Calu3 (cell line): ENCODE results near the gene SGCD. TPM values are rescaled to one million over a fixed set of nuclear protein-coding genes. Genes with fewer than 3 reads are reported as not detected.

Experiments
- BruUV-seq: library from RNA; stranded (reverse); fragments of 400-500 nt; replicated peaks from 2 replicates; lab custom pipeline; 2021; lab: Mats Ljungman, UMichigan
- CTCF ChIA-PET: fragments of 300-600 bp; sonication (Branson Sonifier 250); formaldehyde crosslinking; loops from one replicate; lab custom pipeline; 2022; ENCODE audit warnings: antibody characterized with exemption; lab: Charles Lee
- DNase-seq: peaks from one replicate; pipeline ENCODE4 v3.0.0; 2022
- H3K27ac Mint-ChIP-seq: one replicate; pipeline ENCODE4 v1.8.0; 2022; ENCODE audit warnings: mixed read lengths; ENCODE audit not compliant: unreplicated experiment
- H3K27me3 Mint-ChIP-seq: one replicate; pipeline ENCODE4 v1.8.0; 2022; ENCODE audit warnings: mixed read lengths; ENCODE audit not compliant: unreplicated experiment
- H3K36me3 Mint-ChIP-seq: one replicate; pipeline ENCODE4 v1.8.0; 2022; ENCODE audit warnings: mild to moderate bottlenecking, moderate library complexity, mixed read lengths; ENCODE audit not compliant: insufficient read depth, unreplicated experiment
- H3K4me1 Mint-ChIP-seq: one replicate; pipeline ENCODE4 v1.8.0; 2022; ENCODE audit warnings: mild to moderate bottlenecking, low read depth, mixed read lengths; ENCODE audit not compliant: unreplicated experiment
- H3K4me3 Mint-ChIP-seq: one replicate; pipeline ENCODE4 v1.8.0; 2022; ENCODE audit warnings: mild to moderate bottlenecking, low read depth, moderate library complexity, mixed read lengths; ENCODE audit not compliant: unreplicated experiment
- H3K9me3 Mint-ChIP-seq: one replicate; pipeline ENCODE4 v1.8.0; 2022; ENCODE audit warnings: low read depth, mixed read lengths; ENCODE audit not compliant: unreplicated experiment
- intact Hi-C: fragments of 100-400 bp; cut with micrococcal nuclease; formaldehyde crosslinking; loops from one replicate; pipeline ENCODE4 v1.10.0; 2022; ENCODE audit not compliant: unreplicated experiment
- total RNA-seq: library from RNA; stranded (reverse); gene quantifications from 2 replicates; pipeline ENCODE4 v1.2.3, GENCODE V29; 2022
- TF ChIP-seq, protein P1 (sequence below): fragments of 200-600 bp; IDR thresholded peaks from one replicate; pipeline ENCODE4 v1.8.0; 2022; ENCODE audit warnings: antibody characterized with exemption; ENCODE audit not compliant: unreplicated experiment

SGCD gene
- total RNA-seq, 1 experiment from 2014 or later = not detected

DNA sequence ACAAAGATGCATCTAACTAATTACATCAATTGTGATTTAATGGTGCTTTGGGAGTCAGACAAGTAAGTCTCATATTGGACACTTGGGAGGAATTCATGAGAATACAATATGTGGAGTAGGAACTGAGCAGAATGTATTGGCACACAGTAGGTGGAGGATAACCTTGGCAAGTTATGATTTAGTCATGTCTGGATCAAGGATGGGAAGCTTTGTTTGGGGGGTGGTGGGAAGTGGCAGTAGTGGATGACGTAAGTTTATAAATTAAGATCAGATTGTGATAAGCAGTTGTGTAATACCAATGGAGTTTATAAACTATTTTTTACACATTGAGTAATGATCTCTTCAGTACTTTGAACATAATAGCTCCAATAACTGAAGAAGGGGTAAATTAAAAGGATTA, 67.0 kb downstream of the SGCD start:
- Mint-ChIP-seq H3K36me3 (no peaks in the 10 kb centered on the region), H3K4me1 (no peaks in the 10 kb centered on the region), H3K27ac (no peak overlapping the region), H3K9me3 (peaks cover 3% of the 10 kb centered on the region), H3K4me3 (no peak overlapping the region), H3K27me3 (peaks cover 17% of the 10 kb centered on the region)
- no peak for DNase-seq
- TF ChIP-seq, protein P1, sequence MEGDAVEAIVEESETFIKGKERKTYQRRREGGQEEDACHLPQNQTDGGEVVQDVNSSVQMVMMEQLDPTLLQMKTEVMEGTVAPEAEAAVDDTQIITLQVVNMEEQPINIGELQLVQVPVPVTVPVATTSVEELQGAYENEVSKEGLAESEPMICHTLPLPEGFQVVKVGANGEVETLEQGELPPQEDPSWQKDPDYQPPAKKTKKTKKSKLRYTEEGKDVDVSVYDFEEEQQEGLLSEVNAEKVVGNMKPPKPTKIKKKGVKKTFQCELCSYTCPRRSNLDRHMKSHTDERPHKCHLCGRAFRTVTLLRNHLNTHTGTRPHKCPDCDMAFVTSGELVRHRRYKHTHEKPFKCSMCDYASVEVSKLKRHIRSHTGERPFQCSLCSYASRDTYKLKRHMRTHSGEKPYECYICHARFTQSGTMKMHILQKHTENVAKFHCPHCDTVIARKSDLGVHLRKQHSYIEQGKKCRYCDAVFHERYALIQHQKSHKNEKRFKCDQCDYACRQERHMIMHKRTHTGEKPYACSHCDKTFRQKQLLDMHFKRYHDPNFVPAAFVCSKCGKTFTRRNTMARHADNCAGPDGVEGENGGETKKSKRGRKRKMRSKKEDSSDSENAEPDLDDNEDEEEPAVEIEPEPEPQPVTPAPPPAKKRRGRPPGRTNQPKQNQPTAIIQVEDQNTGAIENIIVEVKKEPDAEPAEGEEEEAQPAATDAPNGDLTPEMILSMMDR = no peak
- no TSS peak for BruUV-seq
- intact Hi-C loops = no loop called here
- CTCF ChIA-PET = no interaction called here

DNA sequence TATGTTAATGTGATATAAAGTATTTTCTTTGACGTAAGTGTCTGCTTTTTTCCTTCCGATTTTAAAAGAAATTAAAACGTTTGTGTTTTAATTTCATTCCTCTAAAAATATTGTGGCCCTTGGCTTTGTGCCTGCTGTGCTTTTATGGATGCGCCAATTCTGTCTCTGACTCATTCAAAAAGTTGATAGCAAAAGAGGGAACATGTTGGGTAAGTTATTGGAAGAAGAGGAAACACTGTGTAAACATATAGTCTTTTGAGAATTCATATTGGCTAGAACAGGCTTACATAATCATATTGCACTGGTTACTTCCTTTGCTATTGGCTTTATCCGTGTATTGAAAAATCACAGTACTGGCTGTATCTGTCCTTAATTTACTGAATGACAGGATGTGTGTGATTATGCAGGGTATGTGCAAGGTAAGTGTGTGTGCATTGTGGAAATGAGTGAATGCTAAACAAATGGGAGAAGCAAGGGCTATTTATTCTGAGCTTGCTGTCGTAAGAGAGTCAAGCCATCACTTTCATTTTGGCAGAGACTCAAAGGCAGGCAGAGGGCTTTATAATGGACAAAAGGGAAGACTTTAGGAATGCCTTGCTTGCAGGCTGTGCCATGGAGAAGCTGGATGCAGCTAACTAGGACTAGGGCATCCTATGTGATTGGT, 67.8 kb downstream of the SGCD start:
- peaks cover 3% of the 10 kb centered on the region for H3K9me3 Mint-ChIP-seq
- peaks cover 17% of the 10 kb centered on the region for H3K27me3 Mint-ChIP-seq
- H3K36me3 Mint-ChIP-seq = no peaks in the 10 kb centered on the region
- DNase-seq = no peak
- intact Hi-C loops = no loop called here
- no peak overlapping the region for H3K4me3 Mint-ChIP-seq
- BruUV-seq = no TSS peak
- no peak overlapping the region for H3K27ac Mint-ChIP-seq
- TF ChIP-seq, protein P1 = no peak
- no peaks in the 10 kb centered on the region for H3K4me1 Mint-ChIP-seq
- CTCF ChIA-PET = no interaction called here

DNA sequence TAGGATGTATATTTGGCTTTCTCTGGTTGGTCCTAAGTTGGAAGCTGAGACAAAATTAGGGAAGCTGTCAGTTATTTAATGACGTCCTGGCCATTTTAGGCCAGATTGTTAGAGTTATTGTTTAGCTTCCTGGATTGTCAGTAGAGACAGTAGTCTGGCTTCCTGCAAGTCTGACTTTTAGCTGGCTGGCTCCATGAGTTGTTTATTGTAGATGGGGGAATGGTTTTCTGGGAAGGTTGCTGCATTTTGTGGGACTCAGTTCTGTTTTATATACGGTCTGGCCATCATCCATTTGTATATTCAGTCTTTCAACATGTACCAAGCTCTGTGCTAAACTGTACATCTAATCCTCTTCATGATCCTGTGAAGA, 68.3 kb downstream of the SGCD start:
- DNase-seq = no peak
- H3K27me3 Mint-ChIP-seq = peaks cover 17% of the 10 kb centered on the region
- no peaks in the 10 kb centered on the region for H3K36me3 Mint-ChIP-seq
- H3K27ac Mint-ChIP-seq = no peak overlapping the region
- CTCF ChIA-PET = no interaction called here
- intact Hi-C loops = no loop called here
- no peaks in the 10 kb centered on the region for H3K4me1 Mint-ChIP-seq
- H3K9me3 Mint-ChIP-seq = peaks cover 3% of the 10 kb centered on the region
- no peak overlapping the region for H3K4me3 Mint-ChIP-seq
- TF ChIP-seq, protein P1 = no peak
- BruUV-seq = no TSS peak

DNA sequence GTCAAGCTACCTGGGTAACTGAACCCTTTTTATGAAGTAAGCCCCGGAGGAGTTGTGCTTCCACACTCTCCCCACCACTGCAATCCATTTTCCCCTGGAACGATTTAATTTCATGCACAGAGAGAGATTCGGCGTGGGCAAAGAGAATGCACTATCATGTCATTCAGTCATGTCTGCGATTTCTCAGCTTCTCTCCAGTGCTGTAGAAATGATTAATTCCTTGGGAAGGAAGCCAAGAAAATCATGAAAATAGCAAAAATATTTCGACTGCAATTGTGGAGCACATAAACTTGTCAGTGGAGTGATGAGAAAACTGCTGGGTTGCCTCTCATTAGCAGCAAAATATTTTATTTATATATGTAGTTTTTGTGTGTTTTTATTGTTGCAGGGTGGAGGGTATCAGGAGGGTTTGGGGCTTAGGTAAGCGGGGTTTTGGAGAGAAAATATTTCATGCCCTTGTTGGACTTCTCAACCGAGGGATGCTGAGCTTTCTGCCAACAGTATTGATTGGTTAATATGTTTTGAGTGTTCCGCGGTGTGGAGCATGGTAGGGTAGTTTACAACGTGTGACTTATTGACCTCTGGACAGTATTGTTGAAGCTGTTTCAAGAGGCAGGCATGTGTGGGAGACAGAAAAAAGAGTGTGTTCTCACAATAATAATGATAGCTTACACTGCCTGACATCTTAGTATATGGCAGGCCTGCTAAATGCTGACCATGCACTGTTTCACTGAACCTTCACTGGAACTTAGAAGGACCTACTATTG, 69.3 kb downstream of the SGCD start:
- BruUV-seq = no TSS peak
- Mint-ChIP-seq H3K4me1 (no peaks in the 10 kb centered on the region), H3K27me3 (peaks cover 17% of the 10 kb centered on the region), H3K27ac (no peak overlapping the region), H3K9me3 (peaks cover 3% of the 10 kb centered on the region), H3K36me3 (no peaks in the 10 kb centered on the region), H3K4me3 (no peak overlapping the region)
- TF ChIP-seq, protein P1 = no peak
- CTCF ChIA-PET = interaction anchor here (0.6 kb wide), 1 partner anchor 894 kb away, joined by 3 read pairs; no protein-coding TSS in a partner anchor
- intact Hi-C loops = no loop called here
- no peak for DNase-seq
